HG03045 (cell line): ENCODE results near the gene BBS9.
"Not testable (repeated sequence)": the region's sequence is repeated elsewhere in the genome, so short reads cannot be mapped to it uniquely, and the experiment has no call there.

Experiments used
- ATAC-seq: cut with Tn5 transposase; IDR thresholded peaks from one replicate; pipeline ENCODE4 v1.9.1; 2021; ENCODE audit warnings: mild to moderate bottlenecking, moderate library complexity; ENCODE audit not compliant: unreplicated experiment

BBS9 gene

GRCh38 chr7:33477719-33478480, 348.5 kb downstream of the BBS9 start:
- ATAC-seq: no peak

GRCh38 chr7:33484476-33484875, 355.1 kb downstream of the BBS9 start:
- ATAC-seq: not testable (repeated sequence)

DNA sequence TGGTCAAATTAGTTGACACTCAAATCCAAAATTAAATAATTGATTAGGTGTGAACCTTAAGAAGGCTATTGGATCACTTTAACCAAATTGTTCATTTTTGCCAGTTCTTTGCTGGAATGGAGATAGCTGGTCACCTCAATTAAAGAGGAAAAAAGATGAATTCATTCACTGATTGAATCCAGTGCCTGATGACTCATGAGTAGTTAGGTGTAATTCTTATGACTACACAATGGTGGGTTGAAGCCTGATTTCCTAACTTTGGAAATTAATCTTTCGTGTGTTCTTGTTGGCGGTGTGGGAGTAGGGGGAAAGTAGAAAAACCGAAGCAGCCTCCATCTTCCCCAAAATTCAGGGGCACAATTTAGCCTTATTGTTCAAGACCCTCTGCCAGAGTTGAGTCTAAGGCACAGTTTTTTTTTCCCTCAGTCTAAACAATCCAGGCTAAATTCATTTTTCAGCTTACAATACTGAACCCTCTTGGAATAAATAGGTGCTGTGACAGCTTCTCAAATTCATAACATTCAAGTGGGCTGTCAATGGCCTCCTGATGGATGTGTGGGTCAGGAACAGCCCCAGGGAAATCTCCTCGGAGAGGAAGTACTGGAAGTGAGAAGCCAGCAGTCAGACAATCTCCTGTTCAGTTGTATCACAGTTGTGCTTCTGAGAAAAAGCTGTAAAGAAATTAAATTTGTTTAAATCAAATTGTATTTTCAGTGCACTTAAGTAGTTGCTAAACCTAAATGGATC, 356.6 kb downstream of the BBS9 start:
- no peak for ATAC-seq

GRCh38 chr7:33486633-33487032, 357.3 kb downstream of the BBS9 start:
- no peak for ATAC-seq

- no peak for ATAC-seq
Measured at GRCh38 chr7:33487998-33488682, 358.8 kb downstream of the BBS9 start.

DNA sequence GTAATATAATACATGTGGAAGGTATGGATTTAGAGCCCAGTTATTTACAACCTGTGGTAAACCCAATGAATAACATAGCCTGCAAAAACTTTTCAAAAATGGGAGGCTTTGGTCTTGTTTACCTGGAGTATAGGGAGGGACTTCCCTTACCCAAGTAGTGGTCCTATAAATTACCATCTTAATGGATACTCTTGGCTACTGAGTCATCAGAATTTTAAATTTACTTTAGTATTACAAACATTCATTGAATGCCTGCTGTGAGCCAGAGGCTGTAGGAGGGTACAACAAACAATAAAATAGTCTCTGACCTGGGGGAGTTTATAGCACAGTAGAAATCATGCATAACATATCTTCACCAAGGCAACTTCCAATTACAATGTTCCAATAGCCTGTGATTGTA, 365.1 kb downstream of the BBS9 start:
- no peak for ATAC-seq

GRCh38 chr7:33495207-33495606, 365.8 kb downstream of the BBS9 start:
- ATAC-seq: no peak

- ATAC-seq: no peak
Measured at GRCh38 chr7:33497051-33497450, 367.7 kb downstream of the BBS9 start.

DNA sequence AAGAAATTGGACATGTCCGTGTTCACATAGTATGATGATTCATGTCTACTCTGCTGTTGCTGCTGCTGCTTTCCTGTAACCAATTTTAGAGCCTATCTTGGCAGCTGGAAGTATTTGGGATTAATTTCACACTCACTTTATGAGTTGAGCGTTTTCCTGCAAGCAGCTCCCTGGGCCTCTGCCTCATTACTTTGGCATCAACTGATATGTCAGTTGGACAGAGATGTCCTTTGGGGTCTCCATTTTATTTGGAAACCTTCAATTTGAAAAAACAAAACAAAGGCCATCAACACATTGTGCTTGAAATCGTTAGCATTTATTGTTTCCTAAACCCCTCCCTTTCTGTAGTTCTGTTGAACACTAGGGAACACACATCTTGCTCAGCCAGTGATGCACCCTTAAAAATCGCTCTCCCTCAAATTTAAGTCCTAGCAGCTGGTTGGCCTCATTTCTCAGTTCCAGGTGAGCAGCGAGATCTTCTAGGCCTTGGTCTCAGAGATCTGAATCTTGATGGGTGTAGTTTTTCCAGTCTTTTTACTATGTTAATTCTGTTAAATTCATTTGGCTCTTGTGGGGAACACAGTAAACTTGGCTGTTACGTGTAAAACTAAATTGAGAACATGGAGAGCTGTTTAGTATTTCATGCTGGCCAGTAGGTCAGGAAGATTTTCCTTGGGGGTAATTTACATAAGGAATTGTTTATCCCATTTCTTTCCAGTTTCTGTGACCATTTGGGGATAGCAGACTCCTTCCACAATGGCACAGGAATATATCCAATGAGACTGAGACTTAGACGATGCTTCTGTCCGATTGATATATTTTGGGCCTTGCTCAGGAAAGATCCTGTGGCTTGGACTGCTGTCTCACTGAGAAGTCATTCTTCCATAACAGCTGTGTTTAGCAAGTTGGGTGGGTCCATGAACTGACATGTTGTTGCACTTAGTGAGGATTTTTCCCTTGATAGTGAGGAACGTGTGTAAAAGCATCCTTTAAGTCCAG, 371.6 kb downstream of the BBS9 start:
- ATAC-seq: no peak

DNA sequence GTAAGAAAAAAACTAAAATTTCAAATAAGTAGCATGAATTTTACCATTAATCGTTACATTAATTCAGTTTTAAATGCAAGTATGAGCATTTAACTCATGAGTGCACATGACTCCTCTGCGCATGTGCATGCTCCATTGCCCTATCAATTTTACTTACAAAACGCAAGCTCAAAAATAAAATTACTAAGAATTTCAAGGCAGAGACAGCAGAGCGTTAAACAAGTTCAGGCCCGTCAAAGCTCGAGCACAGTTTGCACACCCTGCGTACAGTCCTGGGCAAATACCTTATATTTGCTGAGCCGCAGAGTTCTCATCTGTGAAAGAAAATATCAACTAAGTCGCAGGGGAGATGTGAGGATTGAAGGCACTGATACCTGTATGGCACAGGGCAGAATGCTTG, 373.6 kb downstream of the BBS9 start:
- ATAC-seq: no peak

DNA sequence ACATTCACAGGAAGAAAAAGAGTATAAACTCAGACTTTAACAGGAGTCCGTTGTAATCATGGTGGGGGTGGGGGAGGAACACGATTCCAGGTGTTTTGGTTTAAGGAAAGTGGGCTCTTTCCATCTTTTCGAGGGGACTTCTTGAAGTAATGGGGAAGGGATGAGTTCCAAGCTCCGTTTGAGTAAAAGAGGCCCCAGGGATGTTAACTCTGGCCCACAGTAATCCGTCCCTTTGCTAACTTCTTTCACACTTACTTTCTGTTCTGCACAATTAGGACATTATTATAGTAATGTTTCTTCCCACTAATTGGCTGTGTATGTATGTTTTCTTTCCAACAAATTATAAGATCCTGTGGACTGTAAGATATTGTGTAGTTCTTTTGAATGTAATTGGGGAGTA, 374.4 kb downstream of the BBS9 start:
- ATAC-seq: no peak

DNA sequence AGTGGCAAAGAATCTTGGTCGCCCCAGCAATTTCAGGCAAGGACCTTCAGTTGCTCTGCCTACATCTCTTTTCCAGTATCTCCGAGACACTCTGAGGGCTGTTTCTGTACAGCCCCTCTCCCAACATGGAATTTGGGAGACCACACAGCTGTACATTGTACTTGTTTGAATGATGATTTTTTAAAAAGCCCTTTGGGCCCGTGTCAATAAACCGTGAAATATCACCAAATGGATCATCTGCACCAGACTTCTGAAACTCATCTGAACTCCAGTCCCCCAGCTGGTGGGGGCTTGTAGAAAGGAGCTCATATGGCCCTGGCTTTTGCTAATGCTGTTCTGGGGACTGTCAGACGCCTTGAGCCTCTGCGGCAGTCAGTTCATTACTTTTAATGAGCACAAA, 374.9 kb downstream of the BBS9 start:
- ATAC-seq: no peak

GRCh38 chr7:33509206-33509605, 379.8 kb downstream of the BBS9 start:
- ATAC-seq: no peak

- no peak for ATAC-seq
Measured at GRCh38 chr7:33511778-33512177, 382.4 kb downstream of the BBS9 start.

- ATAC-seq: no peak
Measured at GRCh38 chr7:33516568-33516967, 387.2 kb downstream of the BBS9 start.

DNA sequence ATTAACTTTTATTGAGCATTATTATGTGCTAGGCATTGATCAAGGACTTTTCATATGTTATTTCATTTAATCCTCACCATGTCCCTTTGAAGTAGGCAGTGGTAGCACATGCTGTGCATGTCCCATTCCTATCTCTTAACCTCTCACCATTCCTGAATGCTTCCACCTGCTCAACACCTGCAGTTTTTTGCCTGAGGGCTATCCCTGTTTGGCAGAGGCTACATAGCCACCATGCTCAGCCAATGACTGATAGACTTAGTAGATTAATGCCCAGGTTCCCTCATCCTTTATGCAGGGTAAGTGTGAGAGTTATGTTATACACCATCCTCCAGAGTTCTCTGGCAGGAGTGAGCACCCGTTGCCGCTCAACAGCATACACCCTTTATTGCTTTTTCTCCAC, 387.8 kb downstream of the BBS9 start:
- ATAC-seq: no peak

DNA sequence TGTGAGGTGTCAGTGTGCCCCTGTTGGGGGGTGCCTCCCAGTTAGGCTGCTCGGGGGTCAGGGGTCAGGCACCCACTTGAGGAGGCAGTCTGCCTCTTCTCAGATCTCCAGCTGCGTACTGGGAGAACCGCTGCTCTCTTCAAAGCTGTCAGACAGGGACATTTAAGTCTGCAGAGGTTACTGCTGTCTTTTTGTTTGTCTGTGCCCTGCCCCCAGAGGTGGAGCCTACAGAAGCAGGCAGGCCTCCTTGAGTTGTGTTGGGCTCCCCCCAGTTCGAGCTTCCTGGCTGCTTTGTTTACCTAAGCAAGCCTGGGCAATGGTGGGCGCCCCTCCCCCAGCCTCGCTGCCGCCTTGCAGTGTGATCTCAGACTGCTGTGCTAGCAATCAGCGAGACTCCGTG, 397.6 kb downstream of the BBS9 start:
- not testable (repeated sequence) for ATAC-seq

GRCh38 chr7:33527613-33528012, 398.2 kb downstream of the BBS9 start:
- not testable (repeated sequence) for ATAC-seq

GRCh38 chr7:33529070-33529469, 399.7 kb downstream of the BBS9 start:
- ATAC-seq: no peak

GRCh38 chr7:33530664-33531063, 401.3 kb downstream of the BBS9 start:
- no peak for ATAC-seq

GRCh38 chr7:33531888-33532287, 402.5 kb downstream of the BBS9 start:
- no peak for ATAC-seq
